ENCODE measurements around the gene SLC25A31.

SLC25A31 gene

DNA sequence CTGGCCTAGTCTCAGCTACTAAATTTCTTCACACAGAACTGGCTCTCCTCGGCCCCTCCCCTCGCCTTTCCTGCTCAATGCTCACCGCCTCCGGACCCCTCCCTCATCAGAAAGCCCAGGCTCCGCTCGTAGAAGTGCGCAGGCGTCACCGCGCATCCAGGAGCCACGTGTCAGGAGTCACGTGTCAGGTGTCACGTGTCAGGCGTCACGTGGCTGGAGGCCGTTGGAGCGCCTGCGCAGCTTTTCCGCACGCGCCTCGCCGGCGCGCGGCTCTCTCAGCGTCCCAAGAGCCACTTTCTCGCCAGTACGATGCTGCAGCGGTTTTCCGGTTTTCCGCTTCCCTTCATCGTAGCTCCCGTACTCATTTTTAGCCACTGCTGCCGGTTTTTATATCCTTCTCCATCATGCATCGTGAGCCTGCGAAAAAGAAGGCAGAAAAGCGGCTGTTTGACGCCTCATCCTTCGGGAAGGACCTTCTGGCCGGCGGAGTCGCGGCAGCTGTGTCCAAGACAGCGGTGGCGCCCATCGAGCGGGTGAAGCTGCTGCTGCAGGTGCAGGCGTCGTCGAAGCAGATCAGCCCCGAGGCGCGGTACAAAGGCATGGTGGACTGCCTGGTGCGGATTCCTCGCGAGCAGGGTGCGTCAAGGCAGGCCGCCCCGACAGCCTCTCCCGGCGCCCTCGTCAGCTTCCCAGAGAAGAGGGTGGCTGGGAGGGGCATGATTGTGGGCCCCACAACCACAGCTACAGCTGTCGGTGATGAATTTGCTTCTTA lies at the start of gene SLC25A31:
Gene SLC25A31, plus strand, starts transcription at position 259 of the 772 bp plus-strand sequence. Its CDS starts 146 bp downstream, at position 405.
- no peak for DNase-seq
- in situ Hi-C loops (cut with HindIII; ENCODE audit: low pct_ligation_motif_present, low pct_unique_long_range_greater_than_20kb, low sequenced_read_pairs): no loop called here

DNA sequence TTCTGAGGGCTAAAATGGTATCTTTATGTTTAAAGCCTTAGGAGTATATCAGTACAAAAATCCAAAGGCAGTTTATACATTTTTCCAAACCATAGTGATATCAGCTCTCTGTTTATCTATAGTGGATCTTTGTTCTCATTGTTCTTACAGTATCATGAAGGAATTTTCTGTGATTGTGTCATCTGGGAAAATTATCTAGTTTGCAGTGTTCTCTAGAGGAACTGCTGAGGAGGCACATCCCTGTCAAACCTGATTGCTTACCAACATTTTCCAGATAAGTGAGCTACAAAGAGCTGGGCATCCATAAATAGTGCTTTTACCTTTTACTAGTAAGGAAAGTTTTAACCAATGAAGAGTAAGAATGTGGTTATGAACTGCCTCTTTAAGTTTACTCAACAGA lies 44.9 kb upstream of the SLC25A31 start:
- in situ Hi-C loops (cut with HindIII; ENCODE audit: low pct_ligation_motif_present, low pct_unique_long_range_greater_than_20kb, low sequenced_read_pairs): no loop called here
- no peak for DNase-seq

DNA sequence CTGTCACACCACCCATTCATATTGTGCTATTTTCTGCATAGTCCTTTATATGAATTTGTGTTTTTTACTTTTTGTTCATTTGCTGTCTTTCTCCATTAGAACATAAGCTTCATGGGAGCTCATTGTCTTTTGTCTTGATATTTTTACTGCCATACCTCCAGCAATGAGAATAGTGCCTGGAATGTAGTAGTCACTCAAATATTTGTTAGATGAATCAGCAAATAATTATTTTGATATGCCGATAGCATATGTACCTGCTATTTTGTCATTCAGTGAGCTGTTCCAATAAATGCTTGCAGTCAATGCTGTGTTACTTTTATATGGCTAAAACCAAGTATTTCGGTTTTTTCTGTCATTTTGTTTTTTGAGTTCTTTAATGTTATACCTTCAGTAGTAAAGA lies 43.5 kb upstream of the SLC25A31 start:
- in situ Hi-C loops (cut with HindIII; ENCODE audit: low pct_ligation_motif_present, low pct_unique_long_range_greater_than_20kb, low sequenced_read_pairs): no loop called here
- peak; percentile 29 for DNase-seq

DNA sequence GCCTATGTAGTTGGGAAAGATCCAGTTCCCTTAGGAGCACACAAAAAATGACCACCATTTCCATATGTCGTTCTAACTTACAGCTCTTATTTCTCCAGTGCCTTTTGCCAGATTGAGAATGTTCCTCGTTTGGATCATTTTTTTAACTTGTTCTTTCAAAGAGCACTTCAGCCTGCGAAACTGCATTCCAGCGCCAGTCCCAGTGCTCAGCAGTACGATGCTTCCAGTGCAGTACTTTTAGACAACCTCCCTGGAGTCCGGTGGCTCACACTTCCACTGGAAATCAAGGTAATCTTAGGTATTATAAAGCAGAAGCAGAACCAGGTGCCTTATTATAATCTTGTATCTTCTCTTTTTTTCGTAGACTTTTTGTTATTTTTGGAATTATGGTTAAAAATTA lies 42.6 kb upstream of the SLC25A31 start:
- in situ Hi-C loops (cut with HindIII; ENCODE audit: low pct_ligation_motif_present, low pct_unique_long_range_greater_than_20kb, low sequenced_read_pairs): no loop called here
- no peak for DNase-seq

DNA sequence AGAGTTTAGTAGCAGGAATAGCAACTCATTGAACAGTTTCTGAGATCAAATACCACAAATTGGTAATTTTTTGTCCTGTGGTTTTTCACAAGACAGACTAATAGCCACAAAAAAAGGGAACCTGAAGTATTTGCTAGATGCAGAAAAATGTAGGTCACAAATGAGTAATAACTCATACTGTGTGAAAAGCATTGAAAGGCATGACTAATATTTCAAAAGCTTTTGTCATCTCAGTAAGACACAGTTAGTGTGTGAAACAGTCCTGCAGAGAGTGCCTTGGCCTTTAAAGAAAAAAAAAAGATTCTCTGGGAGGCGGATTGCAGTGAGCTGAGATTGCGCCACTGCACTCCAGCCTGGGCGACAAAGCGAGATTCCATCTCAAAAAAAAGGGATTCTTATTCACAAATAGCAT lies 31.4 kb upstream of the SLC25A31 start:
- in situ Hi-C loops (cut with HindIII; ENCODE audit: low pct_ligation_motif_present, low pct_unique_long_range_greater_than_20kb, low sequenced_read_pairs): no loop called here
- DNase-seq: peak; percentile 14

DNA sequence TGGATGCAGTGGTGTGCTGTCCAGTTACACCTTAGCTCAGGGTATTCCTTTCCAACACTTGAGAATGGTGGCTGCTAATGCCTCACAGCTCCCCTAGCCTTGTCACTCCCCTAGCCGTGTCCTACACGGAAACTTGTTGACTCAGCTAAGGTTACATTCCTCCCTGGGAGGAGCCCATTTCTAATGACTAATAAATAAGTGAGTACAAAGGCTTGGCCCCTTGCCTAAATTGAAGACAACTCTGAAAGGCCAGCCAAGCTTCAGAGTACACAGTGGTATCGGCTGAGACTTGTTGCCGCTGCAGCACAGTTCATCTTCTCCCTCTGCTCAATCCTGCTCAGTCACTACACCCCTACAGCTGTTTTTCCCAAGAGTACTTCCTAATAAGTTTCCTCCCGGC lies 21.2 kb upstream of the SLC25A31 start:
- no peak for DNase-seq
- in situ Hi-C loops (cut with HindIII; ENCODE audit: low pct_ligation_motif_present, low pct_unique_long_range_greater_than_20kb, low sequenced_read_pairs): no loop called here

DNA sequence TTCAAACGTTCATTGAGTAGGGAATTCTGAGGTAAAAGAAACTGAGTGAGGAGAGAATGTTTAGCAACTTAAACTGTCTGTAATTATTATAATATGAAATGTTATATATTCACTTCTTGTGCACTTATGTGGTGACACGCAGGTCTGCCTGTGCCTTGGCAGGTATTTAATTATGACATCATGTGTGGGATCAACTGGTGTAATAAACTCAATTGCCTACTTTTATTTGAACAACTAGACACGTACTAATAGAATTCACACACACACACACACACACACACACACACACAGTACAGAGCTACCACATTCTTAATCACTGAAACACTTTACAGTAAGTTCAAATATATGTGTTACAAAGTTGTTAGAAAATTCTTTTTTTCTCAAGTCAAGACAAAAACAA lies 20.7 kb upstream of the SLC25A31 start:
- in situ Hi-C loops (cut with HindIII; ENCODE audit: low pct_ligation_motif_present, low pct_unique_long_range_greater_than_20kb, low sequenced_read_pairs): no loop called here
- DNase-seq: no peak

DNA sequence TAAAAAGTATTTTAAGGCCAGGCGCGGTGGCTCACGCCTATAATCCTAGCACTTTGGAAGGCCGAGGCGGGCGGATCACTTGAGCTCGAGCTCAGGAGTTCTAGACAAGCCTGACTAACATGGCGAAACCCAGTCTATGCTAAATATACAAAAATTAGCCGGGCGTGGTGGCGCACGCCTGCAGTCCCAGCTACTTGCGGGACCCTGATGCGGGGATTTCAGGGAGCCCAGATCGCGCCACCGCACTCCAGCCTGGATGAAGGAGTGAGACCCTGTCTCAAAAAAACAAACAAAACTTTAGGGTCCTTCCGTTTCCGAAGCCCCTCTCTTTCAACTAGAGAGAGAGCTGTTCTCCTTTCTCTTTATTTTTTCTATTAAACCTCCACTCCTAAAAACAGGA lies 1.2 kb downstream of the SLC25A31 start:
- no peak for DNase-seq
- in situ Hi-C loops (cut with HindIII; ENCODE audit: low pct_ligation_motif_present, low pct_unique_long_range_greater_than_20kb, low sequenced_read_pairs): no loop called here

DNA sequence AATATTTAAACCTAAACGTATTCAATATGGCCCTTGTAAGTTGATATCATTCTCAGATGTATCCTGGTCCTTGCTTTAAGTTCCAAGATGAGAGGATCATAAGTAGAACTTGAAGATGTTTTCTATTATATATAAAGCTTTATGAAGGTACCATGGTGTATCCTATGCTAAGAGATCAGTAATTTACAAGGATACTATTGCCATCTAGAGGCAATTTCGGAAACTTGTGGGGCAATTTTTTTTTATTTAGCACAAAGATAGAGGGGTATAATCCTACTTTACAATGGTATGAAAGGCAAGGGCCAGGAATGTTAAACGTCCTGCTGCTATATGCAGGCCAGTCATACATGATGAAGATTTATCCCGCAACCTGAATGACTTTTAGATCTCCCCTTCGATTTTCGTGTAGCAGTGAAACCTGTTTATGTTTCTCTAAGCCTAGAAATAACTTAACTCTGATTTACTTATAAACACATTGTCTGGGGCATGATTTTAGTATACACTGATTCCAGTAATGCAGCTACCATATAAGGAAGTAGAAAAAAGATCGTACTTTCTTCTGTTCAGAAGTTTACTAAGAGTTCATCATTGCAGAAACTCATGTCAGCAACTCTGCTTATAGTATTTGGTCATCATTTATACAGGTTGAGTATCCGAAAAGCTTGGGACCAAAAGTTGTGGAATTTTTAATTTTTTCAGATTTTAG lies 2.6 kb downstream of the SLC25A31 start:
- DNase-seq: peak; percentile 48
- in situ Hi-C loops (cut with HindIII; ENCODE audit: low pct_ligation_motif_present, low pct_unique_long_range_greater_than_20kb, low sequenced_read_pairs): no loop called here

DNA sequence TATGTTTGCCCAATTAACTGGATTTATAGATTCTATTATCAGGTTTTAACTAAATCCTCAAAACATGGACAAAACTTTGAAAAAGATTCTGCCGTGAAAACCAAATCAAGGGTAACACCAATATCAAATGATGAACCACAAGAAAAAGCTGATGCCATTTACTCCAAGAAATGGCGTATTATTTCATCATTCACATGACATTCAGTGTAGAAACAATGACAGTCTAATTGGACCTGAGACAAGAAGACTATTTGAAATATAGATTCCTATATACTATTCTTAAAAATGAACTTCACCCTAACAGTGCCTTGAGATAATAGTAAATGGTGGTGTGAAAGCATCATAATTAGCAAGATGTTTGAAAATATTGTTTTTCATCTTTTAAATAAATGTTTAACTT lies 4.8 kb downstream of the SLC25A31 start:
- in situ Hi-C loops (cut with HindIII; ENCODE audit: low pct_ligation_motif_present, low pct_unique_long_range_greater_than_20kb, low sequenced_read_pairs): no loop called here
- DNase-seq: no peak

DNA sequence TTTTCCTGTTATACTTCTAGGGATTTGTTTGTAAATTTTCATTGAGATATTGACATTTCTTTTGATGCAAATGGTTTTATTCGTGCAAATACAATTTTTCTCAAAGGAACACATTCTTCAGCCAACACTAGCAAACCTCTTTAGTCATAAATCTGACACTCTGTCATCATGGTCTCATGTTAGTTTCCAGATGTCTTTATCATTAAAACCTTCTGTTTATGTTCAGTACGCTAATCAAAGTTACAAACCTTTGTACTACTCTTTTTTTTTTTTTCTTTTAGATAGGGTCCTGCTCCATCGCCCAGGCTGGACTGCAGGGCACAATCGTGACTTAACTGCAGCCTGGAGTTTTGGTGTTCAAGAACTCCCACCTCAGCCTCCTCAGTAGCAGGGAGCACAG lies 7.1 kb downstream of the SLC25A31 start:
- in situ Hi-C loops (cut with HindIII; ENCODE audit: low pct_ligation_motif_present, low pct_unique_long_range_greater_than_20kb, low sequenced_read_pairs): no loop called here

DNA sequence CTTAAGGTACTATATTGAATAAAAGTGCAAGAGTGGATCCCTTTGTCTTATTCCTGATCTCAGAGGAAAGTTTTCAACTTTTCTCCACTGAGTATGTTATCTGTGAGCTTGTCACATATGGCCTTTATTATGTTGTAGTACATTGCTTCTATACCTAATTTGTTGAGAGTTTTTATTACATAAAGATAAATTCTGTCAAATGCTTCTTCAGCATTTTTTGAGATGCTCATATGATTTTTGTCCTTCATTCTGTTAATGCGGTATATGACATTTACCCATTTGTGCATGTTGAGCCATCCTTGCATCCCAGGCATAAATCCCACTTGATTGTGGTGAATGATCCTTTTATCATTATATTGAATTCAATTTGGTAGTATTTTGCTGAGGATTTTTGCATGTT lies 11.0 kb downstream of the SLC25A31 start:
- in situ Hi-C loops (cut with HindIII; ENCODE audit: low pct_ligation_motif_present, low pct_unique_long_range_greater_than_20kb, low sequenced_read_pairs): no loop called here
- DNase-seq: no peak

More for the DNA sequence above, 7.1 kb downstream of the SLC25A31 start:
- DNase-seq: no peak

DNA sequence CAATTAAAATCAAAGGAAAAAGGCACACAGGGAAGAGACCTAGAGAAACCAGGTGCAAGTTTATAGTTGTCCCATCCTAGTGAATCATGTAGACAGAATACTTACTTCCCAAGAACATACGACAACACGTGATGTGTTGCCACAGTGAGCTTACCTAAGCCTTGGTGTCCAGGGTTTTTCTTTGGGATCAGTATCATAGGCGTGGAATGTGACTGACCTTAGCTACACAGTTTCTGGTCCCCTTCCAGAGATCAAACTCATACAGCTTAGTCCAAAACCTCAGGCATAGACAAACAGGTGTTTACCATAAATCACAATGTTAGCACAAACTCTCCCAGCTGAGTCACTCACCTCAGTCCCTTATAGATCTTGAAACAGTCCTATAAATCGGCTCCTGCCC lies 17.7 kb downstream of the SLC25A31 start:
- in situ Hi-C loops (cut with HindIII; ENCODE audit: low pct_ligation_motif_present, low pct_unique_long_range_greater_than_20kb, low sequenced_read_pairs): no loop called here
- DNase-seq: no peak

DNA sequence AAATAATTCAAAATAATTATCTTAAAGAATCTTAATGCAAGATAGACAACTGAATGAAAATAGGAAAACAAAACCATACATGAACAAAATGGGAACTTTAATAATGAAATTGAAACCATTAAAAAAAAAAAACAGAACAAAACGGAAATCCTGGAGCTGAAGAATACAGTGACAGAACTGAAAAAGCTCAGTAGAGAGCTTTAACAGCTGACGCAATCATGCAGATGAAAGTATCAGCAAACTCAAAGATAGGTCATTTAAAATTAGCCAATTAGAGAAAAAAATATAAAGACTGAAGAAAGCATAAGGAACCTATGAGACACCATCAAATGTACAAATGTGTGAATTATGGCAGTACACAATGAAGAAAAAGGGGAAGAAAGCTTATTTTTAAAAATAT lies 18.8 kb downstream of the SLC25A31 start:
- in situ Hi-C loops (cut with HindIII; ENCODE audit: low pct_ligation_motif_present, low pct_unique_long_range_greater_than_20kb, low sequenced_read_pairs): no loop called here
- DNase-seq: no peak

DNA sequence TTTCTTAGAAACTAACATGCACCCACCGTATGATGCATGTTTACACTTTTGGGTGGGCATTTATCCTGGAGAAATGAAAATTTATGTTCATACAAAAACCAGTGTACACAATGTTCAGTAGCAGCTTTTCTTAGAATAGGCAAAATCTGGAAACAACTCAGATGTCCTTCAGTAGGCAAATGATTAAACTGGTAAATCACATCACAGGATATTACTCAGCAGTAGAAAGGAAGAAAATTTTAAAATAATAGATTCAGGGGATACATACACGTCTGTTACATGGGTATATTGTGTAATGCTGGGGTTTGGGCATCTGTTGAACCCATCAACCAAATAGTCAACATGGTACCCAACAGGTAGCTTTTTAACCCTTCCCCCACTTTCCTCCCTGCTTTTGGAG lies 26.7 kb downstream of the SLC25A31 start:
- in situ Hi-C loops (cut with HindIII; ENCODE audit: low pct_ligation_motif_present, low pct_unique_long_range_greater_than_20kb, low sequenced_read_pairs): no loop called here
- DNase-seq: no peak

DNA sequence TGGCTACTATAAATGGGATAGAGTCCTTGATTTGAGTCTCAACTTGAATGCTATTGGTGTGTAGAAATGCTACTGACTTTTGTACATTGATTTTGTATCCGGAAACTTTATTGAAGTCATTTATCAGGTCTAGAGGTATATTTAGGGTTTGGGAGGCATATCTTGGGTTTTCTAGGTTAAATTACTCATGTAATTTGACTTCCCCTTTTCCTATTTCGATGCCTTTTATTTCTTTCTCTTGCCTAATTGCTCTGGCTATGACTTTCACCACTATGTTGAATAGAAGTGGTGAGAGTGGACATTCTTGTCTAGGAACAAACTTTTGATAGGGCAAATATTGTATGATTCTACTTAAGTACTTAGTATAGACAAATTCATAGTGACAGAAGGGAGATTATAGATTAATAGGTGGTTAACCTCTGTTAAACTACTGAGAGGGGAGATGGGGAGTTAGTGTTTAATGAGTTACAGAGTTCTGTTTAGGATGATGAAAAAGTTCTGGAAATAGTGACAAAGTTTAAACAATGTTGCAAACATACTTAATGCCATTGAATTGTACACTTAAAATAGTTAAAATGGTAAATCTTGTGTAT lies 29.1 kb downstream of the SLC25A31 start:
- peak; percentile 5 for DNase-seq

DNA sequence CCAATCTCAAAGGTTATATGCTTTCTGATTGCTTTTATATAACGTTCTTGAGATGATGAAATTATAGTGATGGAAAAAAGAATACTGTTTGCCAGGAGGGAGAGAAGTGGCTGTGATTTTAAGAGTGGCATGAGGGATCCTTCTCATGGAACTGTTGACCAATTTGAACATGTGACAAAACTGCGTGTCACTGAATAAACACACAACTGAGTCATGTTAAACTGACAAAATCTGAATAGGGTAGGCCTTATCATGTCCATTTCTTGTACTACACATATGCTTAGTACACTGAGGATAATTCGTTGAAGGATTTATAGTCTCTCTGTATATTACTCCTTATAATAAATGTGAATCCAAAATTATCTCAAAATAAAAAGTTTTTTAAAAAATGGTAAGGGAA lies 29.7 kb downstream of the SLC25A31 start:
- in situ Hi-C loops (cut with HindIII; ENCODE audit: low pct_ligation_motif_present, low pct_unique_long_range_greater_than_20kb, low sequenced_read_pairs): no loop called here
- no peak for DNase-seq

More for the DNA sequence above, 29.1 kb downstream of the SLC25A31 start:
- in situ Hi-C loops (cut with HindIII; ENCODE audit: low pct_ligation_motif_present, low pct_unique_long_range_greater_than_20kb, low sequenced_read_pairs): no loop called here

DNA sequence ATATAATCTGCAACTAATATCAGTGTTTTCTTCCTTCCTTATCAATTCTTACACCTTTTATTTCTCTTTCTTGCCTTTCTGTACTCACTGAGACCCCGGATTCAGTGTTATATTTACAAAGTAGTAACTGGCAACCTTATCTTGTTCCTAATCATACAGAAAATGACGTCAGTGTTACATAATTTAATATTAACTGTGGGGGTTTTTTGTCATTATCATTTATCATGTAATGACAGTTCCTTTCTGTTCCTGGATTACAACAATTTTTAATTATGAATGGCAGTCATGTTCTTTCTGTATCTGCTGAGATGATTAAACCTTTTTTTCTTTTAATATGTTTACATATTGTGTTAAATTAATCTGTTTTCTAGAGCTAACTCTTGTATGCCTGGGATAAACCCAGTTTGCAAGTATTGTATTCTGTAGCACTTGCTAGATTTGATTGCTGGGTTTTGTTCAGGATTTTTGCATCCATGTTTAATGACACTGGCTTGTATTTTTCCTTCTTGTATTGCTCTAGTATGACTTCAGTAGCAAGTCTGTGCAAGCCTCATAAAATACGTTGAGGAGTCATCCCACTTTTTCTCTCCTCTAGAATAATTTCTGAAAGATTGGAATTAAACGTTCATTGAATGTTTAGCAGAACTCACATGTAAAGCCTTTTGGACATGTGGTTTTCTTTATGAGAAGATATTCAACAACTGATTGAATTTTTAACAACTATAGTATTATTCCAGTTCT lies 41.5 kb downstream of the SLC25A31 start:
- in situ Hi-C loops (cut with HindIII; ENCODE audit: low pct_ligation_motif_present, low pct_unique_long_range_greater_than_20kb, low sequenced_read_pairs): no loop called here
- DNase-seq: no peak

All from ACHN (cell line).